Ishikawa (cell line): ENCODE results near the gene COL2A1.

ENCODE experiments used
- EP300 ChIP-seq: IDR thresholded peaks from 2 replicates; pipeline ENCODE4 v1.6.1; 2012; ENCODE audit warnings: borderline replicate concordance
- TAF1 ChIP-seq: IDR thresholded peaks from 2 replicates; pipeline ENCODE4 v1.6.1; 2012; ENCODE audit warnings: low read depth, mild to moderate bottlenecking

- TF ChIP-seq EP300 (no peak), TAF1 (no peak)
Observed at GRCh38 chr12:47938594-47938993, 65.7 kb downstream of the COL2A1 start.
